NOMO-1 treated with DMSO at 0.1 percent for 48 hours (cell line): Measurements from ENCODE around the gene HOXB9.

Experiments used
- DNase-seq: peaks from one replicate; lab custom pipeline; 2025; ENCODE audit not compliant: unreplicated experiment; lab: John Stamatoyannopoulos, UW

HOXB9 gene

DNA sequence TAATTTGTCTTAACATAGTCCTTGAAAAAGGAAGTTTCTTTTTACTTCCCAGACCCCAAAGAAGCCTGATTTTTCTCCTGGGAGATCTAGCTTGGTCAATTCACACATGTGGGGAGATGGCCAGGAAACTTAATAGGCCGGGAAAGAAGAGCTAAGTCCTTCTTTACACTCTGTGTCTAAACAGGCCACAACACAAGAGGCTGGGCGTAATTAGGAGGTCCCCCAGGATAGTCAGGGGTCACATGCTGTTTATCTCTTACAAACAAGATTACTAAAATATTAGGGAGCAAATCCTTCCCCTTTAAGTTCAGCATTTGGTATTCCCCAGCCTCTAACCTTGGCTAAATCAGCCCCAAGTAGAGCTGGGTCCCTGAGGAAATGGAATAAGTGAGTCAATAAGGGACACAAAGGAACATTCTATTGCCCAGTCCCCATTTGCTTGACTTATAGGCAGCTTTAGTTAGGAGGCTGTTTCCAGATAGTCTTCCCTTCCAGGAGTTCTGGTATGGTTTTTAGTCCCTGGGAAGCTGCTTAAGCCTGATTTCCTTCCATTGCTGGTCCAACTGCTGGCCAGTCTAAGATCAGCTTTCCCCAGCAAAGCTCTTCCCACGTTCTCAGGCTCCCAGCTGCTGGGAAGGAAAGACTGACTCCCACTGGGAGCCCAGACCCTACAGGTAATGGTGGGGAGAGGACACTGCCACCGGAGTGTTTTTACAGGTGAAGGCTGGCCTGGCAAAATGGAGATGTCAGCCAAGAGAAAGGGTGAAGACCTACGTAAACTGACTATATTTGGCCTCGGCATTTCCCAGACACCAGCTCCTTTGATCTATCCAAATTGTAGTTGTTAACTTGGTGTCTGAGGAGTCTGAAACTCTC is 14.1 kb upstream of the HOXB9 start:
- DNase-seq, result no peak

DNA sequence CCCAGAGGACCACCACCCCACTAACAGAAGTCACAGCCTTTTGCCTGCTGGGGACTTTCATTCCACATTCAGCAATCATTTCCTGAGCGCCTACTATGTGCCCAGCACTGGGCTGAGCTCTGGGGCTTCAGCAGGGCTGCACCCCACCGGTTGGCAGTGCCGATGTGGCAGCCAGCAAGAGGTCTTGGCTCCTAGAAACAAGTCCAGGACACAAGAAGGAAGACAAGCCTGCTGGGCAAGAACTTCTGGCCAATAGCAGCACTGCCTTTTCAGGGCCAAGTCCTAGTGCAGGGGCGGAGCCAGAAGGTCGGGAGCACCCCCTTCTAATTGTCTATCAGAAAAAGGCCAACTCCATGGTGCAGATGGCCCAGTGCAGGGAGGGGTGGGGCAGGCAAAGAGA is 13.0 kb upstream of the HOXB9 start:
- DNase-seq, result no peak

DNA sequence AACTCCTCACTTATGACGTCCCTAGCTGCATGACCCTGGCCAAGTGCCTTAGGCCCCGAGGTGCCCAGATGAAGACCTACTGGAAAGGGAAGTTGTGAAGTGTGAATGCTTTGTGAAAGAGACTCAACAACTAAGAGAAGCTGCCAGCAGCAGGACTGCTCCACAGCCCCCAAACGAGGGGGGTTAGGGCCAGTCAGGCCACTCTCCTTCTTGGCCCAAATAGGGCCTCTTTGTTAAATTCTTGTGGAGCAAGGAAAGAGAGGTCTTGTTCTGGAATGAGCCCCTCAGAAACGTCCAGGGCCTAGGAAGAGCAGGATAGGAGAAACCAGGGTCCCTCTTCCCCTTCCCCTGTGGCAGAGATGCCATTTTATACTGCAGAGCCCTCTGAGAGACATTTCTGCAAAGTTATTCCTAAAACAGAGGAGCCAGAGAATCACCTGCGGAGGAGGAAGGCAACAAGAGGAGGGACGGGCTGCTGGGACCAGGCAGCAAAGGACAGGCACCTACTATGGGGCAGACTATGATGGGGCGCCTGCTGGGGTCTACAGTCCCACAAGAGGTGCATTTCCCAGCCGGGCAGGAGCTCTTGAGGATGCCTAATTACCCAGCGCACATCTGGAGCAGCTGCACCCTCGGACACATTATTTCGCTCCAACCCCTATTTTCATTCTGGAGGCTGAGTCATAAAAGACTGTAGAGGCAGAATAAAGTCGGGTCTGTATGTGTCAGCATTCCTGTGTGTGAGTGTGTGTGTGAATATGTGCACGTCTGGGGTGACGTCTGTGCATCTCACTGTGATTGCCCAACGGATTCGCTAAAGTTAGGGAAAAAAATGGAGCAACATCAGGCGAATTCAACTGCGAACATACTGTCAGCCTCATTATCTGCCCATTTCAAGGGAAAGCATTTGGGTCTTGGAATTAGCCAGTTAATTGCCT is 11.4 kb upstream of the HOXB9 start:
- DNase-seq, result no peak

DNA sequence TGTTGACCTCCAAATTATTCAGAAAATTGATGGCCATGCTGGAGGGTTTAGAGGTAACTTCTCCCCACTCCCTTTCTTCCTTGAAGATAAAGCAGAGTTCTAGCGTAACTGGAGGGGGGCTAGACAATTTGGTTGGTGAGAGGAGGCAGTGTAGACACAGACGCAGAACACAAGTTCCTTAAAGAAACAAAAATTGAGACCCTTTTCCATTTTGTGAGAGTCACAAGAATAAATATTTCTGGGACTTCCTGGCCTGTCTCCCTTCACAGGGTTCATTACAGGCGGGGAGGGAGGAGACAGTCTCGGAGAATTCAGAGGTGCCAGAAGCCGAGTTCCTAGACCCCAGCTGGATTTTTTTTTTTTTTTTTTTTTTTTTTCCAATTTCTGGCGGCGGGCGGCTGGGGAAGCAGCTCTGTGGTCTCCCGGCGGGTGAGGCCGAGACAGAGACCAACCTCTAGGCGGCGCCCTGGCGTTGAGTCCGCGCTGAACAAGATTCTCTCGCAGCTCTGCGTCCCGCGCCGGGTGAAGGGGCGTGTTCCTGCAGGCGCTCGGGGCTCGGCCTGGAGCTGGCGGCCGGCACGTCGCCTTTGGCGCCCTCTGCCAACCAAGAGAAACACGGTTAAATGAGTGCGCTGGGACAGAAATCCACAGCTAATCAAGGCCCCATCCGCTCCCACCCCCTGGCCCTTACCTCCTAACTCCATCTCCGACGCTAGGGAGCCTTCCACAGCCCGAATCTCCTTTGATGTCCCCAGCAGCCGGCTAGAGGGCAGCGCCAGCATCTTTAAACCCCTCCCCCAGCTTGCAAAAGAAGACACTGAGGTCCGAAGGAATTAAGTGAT is 10.2 kb upstream of the HOXB9 start:
- DNase-seq, result peak; percentile 54

DNA sequence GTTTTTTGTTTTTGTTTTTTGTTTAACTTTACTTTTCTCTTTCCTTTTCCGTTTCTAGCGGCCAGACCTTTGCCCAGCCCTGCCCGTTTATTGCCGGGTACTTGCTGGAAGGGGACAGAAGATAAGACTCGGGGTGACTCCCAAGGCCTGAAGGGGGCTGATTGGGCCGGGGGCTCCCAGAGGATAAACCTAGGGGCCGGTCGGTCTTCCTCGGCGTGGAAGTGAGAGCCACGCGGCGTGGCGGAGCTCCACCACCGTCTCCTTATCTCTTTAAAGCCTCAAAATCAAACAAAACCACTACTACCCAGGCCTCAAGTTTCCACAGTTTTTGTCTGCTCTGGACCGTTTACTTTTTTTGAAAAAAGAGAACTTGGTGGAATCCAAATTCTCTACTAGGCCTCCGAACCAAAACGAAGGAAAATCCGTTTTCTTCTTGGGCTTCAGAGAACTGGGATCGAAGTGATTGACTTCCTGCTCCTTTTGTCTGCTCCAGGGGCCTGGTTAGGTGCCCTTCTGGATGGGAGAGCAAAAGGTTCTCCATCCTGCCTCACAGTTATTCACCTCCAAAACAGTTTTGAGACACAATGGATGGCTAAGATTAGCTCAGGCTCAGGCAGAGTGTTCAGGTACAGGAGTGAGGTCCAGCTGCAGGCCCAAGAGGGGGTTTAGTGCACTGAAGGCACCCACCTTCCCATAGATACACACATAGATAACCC is 8.5 kb upstream of the HOXB9 start:
- no peak for DNase-seq

DNA sequence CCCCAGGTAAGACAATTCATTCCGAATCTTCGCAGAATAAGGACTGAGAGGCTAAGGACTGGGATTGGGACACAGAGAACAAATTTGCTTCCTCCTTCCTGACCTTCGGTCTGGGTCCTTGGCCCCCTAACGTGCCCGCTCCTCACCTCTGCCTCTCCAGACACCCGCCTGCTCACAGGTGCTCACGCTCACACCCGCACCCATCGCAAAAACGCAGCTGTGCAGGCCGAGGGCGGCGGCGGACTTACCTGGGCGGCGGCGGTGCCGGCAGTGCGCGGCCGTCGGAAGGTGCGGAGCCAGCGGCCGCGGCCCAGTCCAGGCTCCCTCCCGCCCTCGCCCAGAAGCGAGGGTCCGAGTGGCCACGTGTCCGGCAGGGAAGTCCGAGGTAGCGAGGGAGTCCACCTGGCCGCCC is 7.1 kb upstream of the HOXB9 start:
- no peak for DNase-seq

DNA sequence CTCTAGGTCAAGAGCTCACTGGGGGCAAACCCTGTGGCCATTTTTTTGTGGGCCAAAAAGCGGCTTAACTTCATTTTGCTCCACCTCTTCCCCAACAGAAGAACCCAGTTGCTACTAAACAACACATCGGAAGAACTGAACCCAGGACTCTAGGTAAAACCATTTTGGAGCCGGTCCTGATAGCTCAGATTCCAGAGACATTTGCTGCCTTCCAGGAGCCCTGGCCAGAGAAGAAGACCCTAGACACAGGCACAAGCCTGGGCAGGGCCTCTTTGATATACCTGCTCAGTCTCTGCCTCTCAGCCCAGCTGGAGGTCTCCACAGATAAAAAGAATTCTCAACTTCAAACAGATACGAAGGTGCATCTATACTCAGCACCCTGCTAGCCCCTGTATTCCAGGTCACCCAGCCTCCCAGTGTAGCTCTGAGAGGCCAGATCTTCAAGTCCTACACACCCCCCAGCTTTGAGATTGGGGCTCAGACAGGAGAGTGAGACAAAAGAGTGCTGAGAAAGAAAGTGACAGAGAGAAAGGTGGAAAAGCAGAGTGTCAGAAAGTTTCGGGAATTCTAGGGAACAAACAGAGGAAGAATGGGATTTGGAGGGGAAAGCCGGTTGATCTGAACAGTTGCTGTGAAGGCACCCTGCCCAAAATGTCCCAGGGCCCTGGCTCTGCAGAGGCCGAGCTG is 6.6 kb upstream of the HOXB9 start:
- no peak for DNase-seq

DNA sequence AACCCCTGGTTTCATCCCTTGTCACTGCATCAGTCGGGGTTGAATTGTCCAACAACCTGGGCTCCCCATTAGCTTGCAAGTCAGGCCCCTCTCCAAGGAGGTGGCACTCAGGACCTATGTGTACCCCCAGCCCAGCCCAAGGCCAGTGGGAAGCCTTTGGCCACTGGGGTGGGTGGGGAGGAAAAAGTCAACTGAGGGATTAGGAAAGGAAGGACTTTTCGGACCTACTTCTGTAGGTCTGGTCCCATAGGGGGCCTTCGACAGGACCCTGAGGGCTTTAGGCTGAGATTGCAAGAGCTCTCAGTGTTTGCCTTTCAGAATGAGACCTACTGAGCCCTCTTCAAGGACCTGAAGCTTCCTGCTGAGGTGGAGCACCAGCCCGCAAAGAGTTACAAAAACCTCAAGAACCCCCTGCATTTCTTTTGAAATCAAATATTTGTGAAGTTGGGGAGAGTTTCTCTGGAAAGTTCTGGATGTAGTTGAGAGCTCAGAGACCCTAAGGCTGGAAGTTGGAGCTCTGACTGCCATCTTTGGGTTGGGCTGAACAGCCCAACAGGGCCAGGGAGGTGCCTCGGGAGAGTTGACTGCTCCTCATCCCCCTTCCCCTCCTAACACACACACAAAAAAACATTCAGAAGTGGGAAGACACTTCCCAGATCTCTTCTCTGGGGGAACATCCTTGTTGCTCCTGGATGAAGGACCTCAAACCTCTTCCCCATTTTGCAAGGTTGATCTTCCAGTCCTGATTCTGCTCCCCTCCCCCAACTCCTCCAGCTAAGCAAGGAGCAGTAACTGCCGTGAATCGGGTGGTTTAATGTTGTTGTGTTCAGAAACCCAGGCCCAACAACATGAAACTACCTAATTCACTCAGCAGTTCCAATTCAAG is 5.8 kb upstream of the HOXB9 start:
- no peak for DNase-seq

DNA sequence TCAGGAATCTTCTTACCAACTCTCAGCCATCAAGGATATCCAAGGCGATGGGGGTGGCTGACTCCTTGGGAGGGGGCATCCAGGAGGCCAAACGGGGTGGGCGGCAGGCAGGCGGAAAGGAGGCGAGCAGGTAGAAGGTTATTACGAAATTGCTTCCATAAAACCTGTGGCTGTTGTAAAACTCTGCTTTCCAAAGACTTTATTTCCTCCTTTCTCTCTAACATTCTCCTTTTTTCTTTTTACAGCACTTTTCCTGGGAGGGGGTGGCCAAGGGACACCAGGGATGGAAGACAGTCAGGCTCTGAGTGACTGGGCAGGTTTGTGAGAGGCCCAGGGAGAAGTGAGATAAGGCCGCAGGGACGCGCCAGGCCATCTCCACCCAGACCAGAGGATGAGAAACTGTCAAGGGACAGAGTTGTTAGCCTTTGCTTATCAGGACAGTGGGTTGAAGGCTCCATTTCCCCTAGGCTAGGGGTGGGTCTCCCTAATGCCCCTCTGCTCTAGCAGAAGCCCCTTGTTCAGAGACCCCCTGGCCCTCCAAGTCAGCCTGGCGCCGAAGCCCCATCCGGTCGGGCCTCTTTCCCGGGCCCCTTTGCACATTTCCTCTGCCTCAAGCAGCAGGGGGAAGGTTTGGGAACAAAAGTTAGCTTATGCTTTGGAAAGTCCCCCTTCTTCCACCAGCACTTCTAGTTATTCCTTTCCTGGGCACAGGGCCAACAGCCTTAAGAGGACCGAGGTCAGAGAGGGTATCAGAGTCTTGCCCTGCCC is 5.0 kb upstream of the HOXB9 start:
- DNase-seq, result no peak

DNA sequence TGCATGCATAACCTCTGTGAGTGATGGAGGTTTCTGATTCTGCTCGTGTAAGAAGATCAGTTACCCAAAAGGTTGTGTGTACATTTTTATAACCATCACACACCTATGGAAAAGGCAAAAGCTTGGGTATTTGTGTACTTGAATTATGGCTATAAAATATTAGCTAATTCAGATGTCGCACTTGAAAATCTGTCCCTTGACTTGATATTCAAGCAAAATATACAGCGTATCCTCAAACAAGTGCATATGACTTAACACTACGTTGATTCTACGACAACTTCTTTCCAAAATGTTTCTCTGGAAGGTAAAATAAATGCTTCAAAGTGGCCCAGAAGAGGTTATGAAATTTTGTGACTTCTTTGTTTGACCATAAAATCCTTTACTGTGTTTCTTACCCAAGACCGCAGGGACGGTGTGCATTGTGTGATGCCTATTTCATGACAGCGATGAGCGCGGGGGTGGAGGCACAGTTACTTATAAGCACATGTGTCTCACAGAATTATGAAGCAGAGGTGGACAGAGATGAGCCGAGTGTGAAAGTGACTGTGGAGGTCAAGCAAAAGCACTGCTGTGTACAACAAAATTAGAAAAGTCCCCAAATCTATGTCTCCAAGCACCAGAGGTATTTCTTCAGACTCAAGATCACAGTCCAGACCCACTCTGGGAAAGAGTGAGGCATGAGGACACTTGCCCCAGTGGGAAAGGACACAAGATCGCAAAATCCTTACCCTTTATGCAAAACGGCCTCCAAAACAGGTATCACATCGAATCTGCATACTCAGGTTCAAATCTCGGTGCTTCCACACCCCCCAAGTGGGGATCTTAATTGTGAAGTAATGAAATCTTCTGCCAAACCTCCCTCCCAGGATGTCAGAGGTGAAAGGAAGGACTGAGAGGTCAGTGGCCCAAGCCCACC is 4.1 kb upstream of the HOXB9 start:
- no peak for DNase-seq

DNA sequence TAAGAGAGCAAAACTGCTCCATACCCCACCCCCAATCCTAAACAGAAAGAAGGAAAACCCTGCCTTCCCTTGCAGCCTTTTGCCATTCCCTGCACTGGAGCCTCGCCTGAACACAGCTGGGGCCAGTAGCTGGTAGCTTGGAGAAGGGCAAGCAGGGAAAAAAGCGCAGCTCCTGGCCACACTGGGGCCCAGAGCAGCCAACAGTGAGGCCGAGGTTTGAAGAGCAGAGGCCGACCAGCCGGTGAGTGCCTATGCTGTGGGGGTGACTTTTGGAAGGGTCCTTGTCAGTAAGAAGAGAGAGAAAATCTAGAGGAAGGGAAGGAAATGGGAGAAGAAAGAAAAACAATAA is 3.2 kb upstream of the HOXB9 start:
- DNase-seq, result no peak

DNA sequence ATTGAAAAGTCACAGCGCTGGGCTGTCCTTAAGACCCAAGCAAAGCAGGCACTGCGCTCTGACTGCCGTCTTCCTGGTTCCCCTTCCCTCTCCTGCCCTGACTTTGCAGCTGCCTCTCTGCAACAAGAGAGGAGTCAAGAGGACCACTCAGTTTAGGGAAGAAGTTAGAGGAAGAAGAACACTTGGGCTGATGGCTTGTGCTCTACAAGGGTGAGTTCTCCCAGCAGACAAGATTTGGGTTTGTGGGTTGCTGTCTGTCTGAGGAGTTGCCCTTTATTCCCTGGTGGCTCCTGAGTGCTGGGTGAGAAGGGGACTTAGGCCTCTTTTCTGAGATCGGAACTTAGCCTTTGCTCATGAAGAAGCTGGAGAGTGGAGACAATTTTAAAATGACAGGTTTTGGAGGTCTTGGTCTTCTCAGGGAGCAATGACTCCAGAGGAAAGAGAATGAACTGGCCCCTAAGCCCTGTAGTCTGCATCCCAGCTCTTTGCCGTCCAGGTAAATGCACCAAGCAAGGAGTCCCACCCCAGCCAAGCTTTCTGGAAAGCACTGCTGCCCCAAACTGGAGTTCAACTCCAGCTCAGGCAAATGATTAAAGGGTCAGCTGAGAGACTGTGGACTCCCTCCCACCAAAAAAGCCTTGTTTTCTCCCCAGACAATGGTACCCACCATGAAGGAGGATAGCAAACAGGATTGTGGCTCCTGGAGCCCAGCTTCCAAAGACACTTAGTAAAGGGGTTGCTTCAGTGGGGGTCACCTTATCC is 2.7 kb upstream of the HOXB9 start:
- DNase-seq, result peak; percentile 34

DNA sequence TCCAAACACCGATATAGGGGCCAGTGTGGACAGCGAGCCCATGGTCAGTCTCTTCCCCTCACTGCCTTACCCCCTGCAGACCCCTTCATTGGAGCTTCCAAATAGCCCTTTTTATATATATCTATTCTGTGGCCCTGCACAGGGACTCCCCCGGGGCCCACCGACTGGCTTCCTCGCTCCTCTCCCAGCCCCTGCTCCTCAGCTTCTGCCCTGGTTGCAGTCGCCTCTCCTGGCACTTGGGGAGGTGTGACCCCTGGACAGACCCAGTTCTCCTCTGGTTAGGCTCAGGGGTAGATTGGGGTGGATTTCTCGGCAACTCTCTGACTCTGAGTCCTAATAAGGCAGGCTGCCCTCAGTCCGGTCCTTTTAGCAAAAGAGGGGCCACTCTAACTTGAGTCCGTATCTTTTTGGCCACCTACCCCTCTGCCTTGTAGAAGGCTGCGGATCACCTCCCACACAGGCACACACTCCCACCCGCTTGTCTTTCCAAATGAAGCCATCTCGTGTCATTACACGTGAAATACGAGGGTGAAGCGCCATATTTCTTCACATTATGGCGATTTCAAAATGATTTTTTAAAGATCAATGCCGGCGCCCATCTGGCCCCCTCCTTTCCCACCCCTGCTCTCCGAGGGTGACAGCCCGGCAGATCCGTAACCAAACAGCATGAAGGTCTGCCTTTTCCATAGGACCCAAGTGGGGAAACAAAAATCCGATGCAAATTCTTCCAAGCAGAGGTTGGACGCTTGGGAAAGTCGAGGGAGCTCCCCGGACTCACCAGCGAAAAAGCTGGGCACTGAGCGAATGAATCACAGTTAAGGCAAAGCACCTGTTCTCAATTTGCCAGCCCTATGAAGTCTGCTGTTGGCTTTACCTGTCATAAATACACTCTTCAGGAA is 1.7 kb upstream of the HOXB9 start:
- DNase-seq, result no peak

DNA sequence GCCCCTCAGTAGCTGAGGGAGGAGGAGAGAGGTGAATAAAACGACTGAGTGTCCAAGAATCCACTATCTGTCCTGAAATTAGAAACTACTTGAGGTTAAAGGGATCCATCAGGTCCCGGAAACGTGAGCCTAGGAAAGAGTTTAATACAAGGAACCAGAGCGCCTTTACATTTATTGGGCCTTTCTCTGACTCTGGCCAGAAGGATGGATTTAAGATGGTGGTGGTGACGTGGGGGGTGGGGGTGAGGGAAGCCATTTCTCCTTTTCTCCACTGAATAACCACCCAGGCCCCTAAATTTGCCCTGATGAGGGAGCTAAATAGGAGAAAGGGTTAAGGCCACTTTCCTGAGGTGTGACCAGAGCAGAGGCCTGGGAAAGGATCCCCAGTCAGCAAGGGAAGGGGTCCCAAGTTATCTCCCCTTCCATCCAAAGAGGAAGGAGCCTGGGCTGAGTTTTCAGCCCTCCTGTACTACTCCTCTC is 1.0 kb upstream of the HOXB9 start:
- no peak for DNase-seq

DNA sequence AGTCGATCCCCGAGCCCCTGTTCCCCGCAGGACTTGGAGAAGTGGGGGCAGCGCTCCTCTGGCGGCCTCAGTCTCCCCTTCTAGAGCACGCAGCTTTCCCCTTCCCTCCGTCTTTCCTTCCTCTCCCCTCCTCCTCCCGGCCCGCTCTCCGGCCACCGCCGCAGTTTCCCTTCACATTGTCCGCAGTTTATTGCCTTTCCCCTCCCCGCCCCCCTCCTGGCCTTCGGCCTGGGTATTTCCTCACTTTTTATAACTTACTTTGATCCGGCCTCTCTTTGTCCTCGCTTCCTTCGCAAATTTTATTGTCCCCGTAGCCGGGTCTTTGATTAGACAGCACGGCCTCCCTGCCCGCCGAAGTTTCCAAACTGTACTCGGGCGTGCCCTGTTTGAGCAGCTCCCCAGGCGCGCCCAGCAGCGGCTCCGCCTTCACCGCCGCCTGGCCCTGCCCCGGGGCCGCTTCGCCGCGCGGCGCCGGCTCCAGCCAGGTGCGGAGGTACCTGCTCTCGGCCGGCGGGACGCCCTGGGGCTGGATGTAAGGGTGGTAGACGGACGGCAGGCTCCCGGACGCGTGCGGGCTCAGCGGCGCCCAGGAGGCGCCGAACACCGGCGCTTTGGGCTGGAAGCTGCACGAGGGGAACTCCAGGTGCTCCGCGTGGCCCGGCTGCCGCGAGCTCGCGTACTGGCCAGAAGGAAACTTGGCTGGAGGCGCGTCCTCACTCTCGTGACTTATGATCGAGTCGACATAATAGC is 488 bp downstream of the HOXB9 start:
- DNase-seq, result peak; percentile 17
